ENCODE measurements around the gene BOLA3.
A peak's percentile ranks its signal among the peaks of the same experiment; 100 is the strongest.
"Not testable (repeated sequence)": the region's sequence is repeated elsewhere in the genome, so short reads cannot be mapped to it uniquely, and the experiment has no call there.

Gene BOLA3, protein sequence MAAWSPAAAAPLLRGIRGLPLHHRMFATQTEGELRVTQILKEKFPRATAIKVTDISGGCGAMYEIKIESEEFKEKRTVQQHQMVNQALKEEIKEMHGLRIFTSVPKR

DNA sequence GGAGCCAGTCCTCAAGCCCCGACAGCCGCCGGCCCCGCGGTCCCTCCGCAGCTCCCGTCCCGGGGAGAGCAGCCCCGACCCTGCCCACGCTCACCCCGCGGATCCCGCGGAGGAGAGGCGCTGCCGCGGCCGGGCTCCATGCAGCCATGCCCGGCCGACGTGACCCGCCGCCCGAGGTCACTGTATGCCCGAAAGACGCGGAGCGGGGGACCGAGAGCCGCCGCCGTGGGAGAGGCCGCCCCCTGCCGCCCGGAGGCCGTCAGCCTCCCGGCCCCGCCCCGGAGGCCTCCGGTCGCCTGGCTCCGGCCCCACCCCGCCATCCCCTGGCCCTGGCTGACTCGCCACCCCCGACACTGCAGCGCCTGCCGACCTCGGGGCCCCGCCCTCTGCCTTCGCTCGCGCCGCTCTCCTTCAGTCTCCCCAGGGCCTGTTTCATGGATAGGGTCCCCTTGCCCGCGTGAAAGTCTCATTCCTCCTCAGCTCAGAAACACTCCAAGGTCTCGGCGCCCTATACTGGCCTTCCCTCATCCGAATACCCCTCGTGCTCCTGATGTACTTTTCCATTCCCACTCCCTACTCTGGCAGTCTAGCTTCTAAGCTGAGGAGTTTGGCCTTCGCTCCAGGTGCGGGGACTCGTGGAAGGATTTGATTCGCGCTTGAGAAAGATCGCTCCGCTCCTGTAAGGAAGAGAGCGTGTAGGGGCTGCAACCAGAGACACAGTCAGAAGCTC, at the start of gene BOLA3:
BOLA3 (minus strand) TSS at position 186 of the 730 bp plus-strand sequence; CDS start at position 148, 38 bp downstream.
- peak; percentile 46 to 72 for DNase-seq (ENCODE audit: low read depth in 2 of 2, low spot score in 1 of 2)

DNA sequence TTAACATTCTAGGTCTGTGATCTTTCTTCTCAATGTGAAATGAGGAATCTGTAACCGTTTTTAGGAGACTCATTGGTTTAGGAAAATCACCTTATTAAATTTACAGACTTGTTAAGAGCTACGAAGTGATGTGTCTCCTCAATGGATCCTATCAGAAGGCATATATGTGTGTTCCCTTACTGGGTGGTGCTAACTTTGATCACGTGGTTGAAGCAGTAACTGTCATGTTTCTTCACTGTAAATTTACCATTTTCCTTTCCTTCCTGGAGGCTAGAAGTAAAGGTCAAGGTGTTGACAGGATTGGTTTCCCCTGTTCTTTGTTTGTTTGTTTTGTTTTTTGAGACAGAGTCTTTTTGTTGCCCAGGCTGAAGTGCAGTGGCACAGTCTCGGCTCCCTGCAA, 49.3 kb upstream of the BOLA3 start:
- DNase-seq (ENCODE audit: low read depth in 2 of 2, low spot score in 1 of 2), result no peak

DNA sequence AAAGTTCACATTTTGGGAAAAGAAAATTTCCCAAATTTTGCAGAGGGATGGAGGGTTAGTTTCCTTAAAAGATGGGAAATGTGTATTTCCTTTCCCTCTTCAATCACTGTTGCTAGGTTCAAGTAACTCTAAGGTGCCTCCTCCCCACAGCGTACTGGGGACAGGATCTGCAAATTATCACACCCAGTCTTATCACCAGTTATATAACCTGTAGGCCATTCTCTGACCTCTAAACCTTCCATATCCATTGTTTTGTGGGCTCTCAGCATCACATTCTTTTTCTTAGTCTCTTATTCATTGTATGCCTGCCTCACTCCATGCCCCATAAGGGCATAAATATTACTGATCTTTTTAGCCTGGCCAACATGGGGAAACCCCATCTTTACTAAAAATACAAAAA, 47.1 kb upstream of the BOLA3 start:
- DNase-seq (ENCODE audit: low read depth in 2 of 2, low spot score in 1 of 2), result no peak

DNA sequence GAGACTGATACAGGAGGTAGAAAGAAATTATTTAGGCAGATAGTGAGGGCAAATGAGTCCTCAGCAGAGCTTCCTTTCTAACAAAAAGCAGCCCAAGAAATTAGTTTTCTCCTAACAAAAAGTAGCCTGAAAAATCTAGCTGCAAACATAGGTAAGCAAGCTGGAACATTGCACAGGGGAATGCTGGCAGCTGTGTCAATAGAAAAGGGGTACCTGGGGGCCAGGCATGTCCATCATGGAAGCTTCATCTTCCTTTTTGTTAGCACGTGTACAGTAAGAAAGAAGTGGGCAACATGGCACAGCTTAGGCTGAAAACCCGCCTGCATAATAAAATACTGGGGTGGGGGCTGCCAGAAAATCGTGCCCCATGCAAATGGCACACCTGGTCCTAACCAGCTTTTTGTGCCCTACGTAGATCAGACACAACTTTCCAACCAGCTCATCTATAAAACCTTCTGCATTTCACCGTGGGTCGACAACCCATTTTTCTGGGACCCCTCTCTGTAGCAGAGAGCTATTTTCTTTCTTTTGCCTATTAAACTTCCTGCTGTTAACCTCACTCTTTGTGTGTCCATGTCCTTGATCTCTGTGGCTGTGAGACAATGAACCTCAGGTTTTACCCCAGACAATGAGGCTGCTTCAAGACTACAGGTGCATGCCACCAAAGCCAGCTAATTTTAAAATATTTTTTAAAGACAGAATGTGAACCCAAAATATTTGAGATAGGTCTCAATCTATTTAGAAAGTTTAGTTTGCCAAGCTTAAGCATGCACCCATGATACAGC, 44.1 kb upstream of the BOLA3 start:
- no peak for DNase-seq (ENCODE audit: low read depth in 2 of 2, low spot score in 1 of 2)

DNA sequence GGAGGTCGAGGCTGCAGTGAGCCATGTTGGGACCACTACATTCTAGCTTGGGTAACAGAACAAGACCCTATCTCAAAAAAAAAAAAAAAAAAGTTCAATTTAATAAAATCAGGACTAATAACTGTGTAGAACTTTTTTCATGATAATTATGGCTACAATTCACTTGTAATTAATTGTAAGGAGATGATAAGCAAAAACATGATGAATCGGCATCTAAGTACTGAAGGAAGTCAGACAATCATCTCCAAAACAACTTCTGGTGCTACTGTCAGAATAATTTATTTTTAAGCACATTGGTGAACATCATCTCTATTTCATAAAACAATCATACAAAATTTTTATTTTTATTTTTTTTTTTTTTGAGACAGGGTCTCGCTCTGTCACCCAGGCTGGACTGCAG, 41.0 kb upstream of the BOLA3 start:
- DNase-seq (ENCODE audit: low read depth in 2 of 2, low spot score in 1 of 2), result no peak

DNA sequence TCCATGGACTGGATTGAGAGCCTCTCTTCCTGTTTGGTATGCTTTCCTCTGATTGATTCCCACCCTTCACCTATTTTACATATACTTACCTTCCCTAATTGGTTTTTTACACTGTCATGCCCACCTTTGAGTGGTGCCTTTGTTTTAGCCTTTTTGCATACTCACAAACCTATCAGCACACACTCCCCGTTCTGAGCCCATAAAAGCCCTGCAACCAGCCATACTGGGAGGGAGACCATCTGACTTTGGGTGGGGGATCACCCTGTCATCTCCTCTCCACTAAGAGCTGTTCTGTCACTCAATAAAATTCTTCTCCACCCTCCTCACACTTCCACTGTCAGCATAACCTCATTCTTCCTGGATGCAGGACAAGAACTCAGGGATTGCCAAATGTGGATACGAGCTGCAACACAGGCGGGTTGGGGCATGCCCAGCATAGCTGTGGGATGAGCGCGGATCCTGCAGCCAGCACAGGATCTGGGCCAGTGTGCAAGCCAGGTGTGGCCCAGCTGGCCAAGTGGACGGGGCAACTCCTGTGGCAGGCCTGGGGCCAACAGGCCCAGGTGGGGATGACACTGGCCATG, 40.4 kb upstream of the BOLA3 start:
- DNase-seq (ENCODE audit: low read depth in 2 of 2, low spot score in 1 of 2), result no peak

DNA sequence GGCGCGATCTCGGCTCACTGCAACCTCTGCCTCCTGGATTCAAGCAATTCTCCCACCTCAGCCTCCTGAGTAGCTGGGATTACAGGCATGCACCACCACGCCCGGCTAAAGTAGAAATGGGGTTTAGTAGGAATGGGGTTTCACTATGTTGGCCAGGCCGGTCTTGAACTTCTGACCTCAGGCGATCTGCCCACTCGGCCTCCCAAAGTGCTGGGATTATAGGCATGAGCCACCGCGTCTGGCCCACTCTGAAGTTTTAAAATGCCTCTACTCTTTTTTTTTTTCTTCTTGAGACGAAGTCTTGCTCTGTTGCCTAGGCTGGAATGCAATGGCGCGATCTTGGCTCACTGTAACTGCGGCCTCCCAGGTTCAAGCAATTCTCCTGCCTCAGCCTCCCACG, 39.0 kb upstream of the BOLA3 start:
- not testable (repeated sequence) for DNase-seq (ENCODE audit: low read depth in 2 of 2, low spot score in 1 of 2)

DNA sequence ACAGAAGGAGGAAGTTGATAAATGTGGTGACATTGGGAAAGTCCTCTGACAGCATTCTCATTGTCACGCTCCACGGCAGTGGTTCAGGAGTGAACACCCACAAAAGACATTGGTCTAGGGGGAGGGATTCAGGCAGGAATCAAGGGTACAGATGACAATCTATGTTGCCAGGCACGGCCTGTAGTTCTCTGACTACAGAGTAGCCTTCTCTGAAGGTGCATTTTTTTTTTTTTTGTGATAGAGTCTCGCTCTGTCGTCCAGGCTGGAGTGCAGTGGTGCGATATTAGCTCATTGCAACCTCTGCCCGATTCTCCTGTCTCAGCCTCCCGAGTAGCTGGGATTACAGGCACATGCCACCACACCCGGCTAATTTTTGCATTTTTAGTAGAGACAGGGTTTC, 38.3 kb upstream of the BOLA3 start:
- no peak for DNase-seq (ENCODE audit: low read depth in 2 of 2, low spot score in 1 of 2)

DNA sequence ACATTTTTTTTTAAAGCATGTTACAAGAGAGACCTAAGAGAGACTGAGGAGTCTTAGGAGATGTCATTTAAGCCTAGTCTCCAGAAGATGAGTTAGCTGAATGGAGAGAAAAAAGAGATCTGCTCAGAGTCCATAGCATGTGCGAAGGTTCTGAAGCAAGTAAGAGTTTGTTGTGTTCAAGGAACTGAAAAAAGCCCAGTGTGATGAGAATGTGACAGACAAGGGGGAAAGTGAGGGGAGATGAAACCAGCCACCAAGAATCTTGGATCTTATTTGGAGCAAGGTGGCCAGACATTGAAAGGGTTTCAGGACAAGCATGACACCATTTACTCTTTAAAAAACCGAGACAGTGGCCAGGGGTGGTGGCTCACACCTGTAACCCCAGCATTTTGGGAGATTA, 36.2 kb upstream of the BOLA3 start:
- no peak for DNase-seq (ENCODE audit: low read depth in 2 of 2, low spot score in 1 of 2)

DNA sequence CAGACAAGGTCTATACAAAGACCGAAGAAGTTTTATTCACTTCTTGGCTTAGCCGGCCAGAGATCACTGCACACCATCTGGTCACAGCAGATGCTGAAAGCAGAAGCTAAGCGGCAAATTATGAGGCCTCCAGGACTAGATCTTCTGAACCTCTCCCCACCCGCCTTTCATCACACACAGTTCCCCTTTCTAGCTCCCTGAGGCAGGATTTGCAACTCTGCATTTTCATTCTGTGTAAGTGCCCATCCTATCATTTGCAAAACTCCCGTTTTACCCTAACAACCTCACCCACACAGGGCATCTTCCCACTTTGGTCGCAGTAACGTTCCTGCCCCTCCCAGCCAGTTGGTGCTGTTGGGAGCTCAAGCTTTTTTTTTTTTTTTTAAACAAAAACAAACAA, 34.0 kb upstream of the BOLA3 start:
- DNase-seq (ENCODE audit: low read depth in 2 of 2, low spot score in 1 of 2), result no peak

DNA sequence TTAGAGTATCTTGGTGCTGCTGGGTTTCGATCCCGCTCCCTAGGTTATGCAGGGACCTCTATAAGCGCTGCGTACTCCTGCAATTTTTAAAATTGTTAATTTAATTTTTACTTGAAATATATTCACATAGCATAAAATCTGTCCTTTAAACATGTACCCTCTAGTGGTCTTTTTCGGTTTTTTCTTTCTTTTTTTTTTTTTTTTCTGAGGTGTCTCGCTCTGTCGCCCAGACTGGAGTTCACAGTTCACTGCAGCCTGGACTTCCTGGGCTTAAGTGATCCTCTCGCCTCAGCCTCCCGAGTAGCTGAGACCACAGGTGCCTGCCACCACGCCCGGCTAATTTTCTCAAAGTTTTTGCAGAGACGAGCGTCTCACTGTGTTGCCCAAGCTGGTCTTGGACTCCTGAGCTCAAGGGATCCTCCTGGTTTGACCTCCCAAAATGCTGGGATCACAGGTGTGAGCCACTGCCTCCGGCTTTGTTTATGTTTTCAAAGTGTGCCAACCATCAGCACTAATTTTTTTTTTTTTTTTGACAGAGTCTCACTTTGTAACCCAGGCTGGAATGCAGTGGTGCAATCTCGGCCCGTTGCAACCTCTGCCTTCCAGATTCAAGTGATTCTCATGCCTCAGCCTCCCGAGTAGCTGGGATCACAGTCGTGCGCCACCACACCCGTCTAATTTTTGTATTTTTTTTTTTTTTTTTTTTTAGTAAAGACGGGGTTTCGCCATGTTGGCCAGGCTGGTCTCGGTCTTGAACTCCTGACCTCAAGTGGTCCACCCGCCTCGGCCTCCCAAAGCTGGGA, 31.6 kb upstream of the BOLA3 start:
- DNase-seq (ENCODE audit: low read depth in 2 of 2, low spot score in 1 of 2), result no peak

DNA sequence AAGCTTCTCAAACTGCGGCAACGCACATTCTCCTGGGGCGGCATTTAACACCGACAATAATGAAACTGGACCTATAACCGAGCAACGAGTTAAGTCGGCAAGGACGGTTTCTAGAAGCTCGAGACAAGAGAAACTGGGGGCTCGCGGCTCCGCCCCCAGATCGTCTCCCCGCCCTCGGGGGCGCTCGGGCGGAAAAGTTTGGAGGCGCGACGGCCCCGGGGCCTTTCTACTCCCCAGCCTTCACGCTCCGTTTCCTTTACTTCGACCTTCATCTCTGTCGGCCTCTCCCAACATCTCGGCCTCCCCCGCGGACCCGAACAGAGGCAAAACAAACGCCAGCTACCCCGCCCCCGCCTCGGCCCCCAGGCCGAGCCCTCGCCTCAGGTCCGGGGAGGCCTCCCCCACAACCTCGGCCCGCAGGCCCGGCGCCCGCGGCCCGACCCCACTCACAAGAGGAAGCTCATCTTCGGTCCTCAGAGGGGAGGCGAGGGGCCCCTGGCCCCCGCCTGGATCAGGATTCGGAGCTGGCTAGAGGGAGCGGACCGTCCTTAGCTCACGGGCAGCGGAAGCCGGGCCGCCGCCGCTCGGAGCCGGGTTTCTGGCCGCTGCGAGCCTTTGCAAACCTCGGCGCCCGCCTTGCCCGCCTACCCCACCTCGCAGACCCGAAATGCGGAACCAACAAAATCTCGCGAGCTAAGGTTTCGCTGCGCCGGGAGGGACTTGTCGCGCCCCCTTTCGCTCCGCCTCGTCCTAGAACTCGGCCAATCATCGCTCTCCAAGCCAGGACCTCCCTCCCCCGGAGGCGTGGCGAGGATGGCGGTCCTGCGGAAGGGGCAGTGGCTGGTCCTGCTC, 30.7 kb upstream of the BOLA3 start, which contains the start of gene MOB1A:
MOB1A (minus strand) TSS at position 669 of the 852 bp plus-strand sequence; CDS start at position 464, 205 bp downstream.
- peak; percentile 95 for DNase-seq (ENCODE audit: low read depth in 2 of 2, low spot score in 1 of 2)

DNA sequence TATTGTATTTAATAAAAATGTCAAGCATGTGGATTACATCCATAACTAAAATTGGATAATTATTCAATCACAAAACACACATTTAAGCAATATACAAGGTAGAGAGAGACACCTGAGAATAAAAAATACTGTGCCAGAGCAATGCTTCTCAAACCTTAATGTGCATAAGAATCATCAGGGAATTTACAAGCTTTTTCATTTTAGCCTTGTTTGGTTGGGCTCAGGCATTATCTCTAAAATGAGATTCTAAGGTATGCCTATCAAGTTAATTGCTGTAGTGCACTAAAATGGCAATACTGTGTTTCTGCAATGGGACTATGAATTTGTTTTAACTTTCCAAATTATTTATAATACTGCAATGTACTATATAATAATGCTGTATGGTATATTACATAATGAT, 30.0 kb upstream of the BOLA3 start:
- no peak for DNase-seq (ENCODE audit: low read depth in 2 of 2, low spot score in 1 of 2)

DNA sequence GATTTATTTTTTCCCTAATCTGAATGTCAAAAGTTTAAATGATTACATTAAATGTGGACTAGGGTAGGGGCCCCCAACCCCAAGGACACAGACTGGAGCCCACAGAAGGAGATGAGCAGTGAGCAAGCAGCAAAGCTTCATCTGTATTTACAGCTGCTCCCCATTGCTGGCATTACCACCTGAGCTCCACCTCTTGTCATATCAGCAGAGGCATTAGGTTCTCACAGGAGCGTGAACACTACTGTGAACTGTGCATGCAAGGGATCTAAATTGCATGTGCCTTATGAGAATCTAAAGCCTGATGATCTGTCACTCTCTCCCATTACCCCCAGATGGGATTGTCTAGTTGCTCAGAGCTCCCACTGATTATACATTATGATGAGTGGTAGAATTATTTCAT, 27.2 kb upstream of the BOLA3 start:
- no peak for DNase-seq (ENCODE audit: low read depth in 2 of 2, low spot score in 1 of 2)

DNA sequence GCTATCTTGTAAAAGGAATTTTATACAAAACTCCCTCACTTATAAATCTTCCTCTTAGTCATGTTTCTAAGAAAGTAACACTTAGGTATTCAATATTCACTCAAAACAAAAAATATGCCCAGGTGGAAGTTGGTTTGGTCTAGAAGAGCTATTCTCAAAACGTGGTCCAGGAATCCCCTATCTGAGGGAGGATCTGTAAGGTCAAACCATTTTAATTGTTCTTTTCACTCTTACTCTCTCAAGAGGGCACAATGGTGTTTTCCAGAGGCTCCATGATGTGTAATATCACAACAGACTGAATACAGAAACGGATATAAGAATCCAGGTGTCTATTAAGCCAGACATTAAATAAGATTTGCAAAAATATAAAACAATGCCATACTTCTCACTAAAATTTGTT, 21.0 kb upstream of the BOLA3 start:
- no peak for DNase-seq (ENCODE audit: low read depth in 2 of 2, low spot score in 1 of 2)

DNA sequence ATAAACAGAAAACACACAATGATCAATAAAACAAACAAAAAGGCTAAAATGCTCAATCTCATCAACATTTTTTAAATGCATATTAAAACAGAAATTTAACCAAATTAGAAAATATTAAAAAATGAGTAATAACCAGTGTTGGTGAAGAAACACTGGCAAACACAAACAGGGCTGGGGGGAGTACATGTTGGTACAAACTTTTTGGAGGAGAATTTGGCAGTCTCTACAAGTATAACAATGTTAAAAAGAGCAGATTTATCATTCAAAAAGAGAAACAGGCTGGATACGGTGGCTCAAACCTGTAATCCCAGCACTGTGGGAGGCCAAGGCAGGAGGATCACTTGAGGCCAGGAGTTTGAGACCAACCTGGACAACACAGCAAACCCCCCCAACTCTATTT, 17.0 kb upstream of the BOLA3 start:
- DNase-seq (ENCODE audit: low read depth in 2 of 2, low spot score in 1 of 2), result no peak

DNA sequence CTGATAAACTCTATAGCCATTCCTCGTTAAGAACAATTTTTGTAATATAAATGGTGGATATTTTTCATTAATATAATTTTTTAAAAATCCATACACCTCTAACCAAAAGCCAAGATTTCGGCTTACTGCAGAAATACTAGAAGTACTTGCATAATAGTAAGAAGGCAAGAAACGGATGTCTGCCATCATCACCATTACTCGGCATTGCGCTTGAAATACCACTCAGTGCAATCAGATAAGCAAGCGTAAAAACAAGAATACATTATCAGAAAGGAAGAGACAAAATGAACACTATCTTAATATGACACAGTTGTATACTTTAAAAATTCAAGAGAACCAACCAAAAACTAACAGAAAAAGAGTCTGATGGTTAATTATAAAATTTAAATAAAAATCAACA, 15.2 kb upstream of the BOLA3 start:
- no peak for DNase-seq (ENCODE audit: low read depth in 2 of 2, low spot score in 1 of 2)

DNA sequence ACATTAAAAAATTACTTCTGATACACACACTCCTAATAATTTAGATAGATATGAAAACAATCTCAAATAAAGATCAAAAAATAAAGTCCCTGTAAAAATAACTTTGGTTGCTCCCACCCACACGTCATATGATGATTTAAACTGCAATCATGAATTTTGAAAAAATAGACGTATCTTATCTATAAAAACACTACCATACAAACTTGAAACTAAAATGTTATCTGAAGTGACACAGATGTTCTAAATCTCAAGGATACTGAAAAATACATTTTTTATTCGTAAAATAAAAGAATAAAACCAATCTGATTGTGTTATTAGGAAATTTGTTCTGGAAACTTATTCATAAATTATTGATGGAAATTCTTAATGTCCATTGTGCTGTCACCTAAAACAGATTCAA, 8.1 kb upstream of the BOLA3 start:
- no peak for DNase-seq (ENCODE audit: low read depth in 2 of 2, low spot score in 1 of 2)

DNA sequence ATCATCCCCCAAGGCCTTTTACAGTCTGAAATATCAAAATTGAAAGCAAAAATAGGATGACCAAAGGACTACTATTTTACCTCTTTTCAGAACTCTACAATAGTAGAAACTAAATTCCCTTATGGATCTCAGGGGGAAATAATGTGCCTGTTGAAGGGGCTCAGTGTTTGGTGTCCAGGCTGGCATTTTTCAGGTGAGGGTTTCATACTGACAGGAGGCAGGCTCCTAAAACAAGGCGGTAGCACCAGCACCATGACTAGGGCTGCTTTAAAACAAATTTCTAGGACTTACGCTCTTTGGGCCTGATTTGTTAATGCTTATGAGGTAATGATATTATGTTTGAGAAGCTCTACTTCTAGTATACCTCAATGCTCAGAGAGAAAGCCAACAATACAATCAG, 5.2 kb upstream of the BOLA3 start:
- DNase-seq (ENCODE audit: low read depth in 2 of 2, low spot score in 1 of 2), result no peak
